Astrocyte of the hippocampus (primary cell): ENCODE results near the gene NAGPA.
"Not testable (repeated sequence)": the region's sequence is repeated elsewhere in the genome, so short reads cannot be mapped to it uniquely, and the experiment has no call there.

Experiments used
- DNase-seq: peaks from one replicate; pipeline ENCODE4 v3.0.0; 2011; ENCODE audit warnings: low read depth, low spot score

Gene NAGPA

GRCh38 chr16:5060073-5060641 lies 26.4 kb upstream of the NAGPA start:
- no peak for DNase-seq

GRCh38 chr16:5059386-5060072 lies 25.8 kb upstream of the NAGPA start:
- DNase-seq = no peak

GRCh38 chr16:5058476-5058875 lies 24.7 kb upstream of the NAGPA start:
- DNase-seq = peak; percentile 28

GRCh38 chr16:5056352-5056751 lies 22.6 kb upstream of the NAGPA start:
- peak; percentile 18 for DNase-seq

DNA sequence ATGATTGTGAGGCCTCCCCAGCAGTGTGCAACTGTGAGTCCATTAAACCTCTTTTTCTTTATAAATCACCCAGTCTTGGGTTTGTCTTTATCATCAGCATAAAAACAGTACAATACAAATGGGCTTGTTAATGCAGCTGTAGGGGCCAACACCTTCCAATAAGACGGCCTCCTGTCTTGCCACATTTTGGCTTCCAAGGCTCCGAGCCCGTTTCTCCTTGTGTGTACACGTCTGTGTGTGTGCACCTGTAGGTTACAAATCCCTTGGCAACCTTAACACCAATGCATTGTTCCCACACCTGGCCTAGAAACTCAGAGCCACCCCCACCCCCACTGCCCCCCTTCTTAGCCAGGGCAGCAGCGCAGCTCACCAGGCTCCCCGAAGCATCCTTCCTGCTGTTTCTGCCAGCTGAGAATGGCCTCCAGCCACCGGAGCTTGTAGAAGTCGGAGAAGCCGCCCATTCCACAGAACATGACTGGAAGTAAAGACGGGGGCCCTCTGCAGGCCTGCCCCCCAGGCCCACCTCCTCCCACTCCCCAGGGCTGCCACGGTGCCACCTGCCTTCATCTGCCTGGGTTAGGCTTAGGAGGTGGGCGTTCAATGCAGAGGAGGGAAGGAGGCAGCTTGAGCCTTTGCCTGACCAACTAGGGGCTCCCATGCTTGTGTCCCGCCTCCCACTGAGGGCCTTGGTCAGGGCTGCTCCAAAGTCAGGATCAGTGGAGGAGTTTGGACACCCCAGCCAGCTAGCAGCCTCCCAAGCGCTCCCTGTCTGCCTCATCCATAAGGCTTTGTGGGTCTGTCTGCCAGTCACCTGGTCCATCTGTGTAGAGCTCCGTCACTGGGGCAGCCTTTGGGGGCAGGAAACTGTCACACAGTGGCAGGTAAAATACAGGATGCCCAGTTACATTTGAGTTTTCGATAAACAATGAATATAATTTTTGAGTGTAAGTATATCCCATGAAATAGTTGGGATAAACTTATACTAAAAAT lies 21.4 kb upstream of the NAGPA start:
- no peak for DNase-seq

- no peak for DNase-seq
These were observed 13.2 kb upstream of the NAGPA start for GRCh38 chr16:5046914-5047313.

DNA sequence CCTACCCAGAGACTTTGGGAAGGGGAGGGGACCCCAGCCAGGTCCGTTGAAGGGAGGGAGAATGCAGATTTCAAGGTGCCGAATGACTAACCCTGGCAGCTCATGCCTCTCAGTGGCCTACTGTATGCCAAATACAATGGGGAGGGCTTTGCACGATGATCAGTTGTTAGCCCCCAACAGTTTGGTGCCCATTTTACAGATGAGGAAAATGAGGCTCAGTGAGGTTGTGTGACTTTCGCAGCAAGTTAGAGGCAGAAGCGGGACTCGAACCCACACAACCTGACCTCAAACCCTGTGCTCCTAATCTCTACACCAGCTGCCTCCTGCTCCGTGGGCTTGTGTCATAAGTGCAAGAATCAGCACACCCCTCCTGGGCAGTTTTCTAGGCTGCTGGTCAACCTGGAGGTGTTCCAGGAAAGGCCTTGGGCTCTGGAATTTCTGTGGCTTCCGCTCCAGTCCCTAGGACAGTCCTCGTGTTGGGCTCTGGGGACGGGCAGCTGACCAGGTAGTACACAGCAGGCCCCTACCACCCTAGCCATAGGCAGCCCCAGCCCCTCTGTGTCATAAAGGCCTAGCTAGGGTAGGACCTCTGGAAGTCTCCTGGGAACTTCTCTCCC lies 11.9 kb upstream of the NAGPA start:
- DNase-seq = no peak

- not testable (repeated sequence) for DNase-seq
These were observed 10.8 kb upstream of the NAGPA start for GRCh38 chr16:5044581-5044980.

GRCh38 chr16:5044011-5044540 lies 10.3 kb upstream of the NAGPA start:
- DNase-seq = no peak

DNA sequence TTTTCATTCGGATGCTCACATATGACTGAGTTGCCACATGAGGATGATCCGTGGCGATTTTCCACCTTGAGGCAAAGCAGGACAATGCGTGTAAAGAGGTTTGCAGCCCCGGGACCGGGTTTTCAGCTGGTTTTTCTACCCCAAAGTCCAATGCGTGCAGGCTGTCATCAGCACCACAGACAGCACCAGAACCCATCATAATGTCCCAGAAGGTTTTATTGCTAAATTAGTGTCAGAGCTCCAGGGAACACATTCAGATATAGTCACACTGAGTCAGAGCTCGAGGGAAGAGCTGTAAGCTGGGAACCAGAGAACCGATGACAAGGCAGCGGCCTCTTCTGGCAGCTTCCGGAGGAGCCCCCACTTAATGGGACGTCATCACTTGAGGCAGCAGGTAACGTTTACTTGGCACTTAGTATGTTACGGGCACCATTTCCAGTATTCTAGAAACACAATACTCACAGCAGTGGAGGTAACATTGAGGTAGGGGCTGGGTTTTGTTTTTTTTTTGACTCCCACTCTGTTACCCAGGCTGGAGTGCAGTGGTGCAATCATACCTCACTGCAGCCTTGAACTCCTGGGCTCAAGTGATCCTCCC lies 8.9 kb upstream of the NAGPA start:
- DNase-seq = peak; percentile 46

- DNase-seq = peak; percentile 90
These were observed 7.9 kb upstream of the NAGPA start for GRCh38 chr16:5041600-5042133.

DNA sequence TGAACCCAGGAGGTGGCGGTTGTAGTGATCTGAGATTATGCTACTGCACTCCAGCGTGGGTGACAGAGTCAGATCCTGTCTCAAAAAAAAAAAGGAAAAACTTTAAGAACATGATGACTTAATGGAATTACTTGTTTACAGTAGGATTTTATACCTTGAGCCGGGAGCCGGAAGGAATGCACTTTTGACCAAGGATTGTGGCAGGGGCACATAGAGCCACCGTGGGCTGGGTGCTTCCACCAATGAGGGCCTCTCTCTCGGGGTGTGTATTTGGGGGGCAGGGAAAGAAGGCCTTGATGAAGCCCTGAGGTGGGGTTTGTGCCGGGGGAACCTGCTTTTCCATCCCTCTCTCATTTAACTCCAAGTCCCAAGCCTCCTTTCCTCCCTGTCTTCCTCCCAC lies 6.7 kb upstream of the NAGPA start:
- no peak for DNase-seq

DNA sequence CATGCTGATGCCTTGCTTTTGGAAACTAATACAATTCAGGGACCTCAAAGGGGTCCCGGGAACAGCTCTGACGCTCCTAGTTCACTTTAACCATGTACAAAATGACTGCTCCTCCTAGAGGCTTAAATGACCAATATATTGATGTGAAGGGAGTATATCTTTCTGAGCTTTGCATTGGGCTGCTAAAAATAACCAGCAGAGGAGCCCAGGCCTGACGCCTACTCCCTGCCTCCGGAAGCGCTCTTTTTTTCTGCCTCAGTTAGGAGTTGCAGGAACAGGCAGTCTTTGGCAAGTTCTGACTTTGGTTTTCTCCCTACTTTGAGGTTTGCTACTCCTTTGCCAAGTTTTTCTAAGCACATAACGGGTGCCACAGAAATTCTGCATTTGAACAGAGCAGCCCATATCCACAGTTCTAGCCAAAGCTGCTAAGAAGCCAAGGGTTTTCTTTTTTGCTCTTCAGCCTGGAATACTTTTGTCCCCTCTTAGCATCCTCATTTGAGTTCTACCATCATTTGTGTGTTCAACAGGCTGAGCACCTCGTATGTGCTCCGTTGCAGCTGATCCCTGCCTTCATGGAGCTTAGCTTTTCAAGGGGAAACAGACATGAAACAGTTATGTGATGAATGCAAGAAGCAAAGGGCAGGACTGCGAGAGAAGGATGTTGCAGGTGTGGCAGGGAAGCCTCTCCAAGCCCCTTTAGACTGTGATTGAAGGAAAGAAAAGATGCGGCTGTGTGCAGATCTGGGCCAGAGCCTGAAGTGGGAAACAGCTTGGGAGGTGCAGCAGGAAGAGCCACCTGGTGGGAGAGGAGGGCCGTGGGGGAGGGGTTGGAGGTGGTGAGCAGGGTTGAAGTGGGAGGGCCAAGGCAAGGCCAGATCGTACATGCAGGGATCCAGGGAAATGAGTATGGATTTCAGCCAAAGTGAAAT lies 2.8 kb upstream of the NAGPA start:
- DNase-seq = peak; percentile 68

- no peak for DNase-seq
These were observed 2.1 kb upstream of the NAGPA start for GRCh38 chr16:5035909-5036227.

- DNase-seq = no peak
These were observed 410 bp upstream of the NAGPA start for GRCh38 chr16:5034167-5034523.

DNA sequence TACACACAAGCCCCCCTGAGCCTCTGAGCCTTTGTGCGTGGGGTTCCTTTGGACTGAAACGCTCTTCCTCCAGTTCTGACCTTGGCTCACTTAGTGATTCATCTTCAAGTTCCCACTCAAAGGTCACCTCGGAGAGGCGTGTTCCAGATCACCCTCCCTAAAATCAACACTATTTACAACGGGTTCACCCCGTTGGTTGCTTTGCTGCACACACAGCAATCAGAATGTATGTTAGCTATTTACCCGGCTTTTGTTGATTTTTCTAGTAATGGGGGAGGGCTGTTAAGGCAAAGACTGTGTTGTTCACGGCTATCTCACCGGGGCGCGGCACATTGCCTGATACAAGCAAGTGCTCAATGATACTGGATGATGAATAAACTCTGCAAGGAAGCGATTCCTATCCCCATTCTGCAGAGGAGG lies 977 bp downstream of the NAGPA start:
- no peak for DNase-seq

DNA sequence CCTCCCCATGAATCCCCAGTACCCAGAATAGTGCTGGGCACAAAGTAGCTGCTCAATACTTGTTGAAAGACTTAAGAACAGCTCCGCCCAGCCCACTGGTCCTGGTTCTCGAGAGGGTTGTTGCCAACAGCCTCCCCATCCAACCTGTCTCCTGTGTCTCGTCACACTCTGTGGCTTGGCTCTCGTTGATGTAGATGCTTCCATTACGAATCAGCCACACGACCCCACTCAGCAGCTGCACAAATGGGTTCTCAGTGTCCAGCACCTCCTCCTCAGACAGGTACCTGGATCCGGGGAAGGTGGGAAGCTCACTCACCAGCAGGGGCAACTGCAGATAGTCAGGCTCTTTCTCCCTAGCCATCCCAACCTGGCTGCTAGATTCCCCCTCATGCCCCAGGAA lies 2.1 kb downstream of the NAGPA start:
- no peak for DNase-seq

GRCh38 chr16:5030251-5030870 lies 3.4 kb downstream of the NAGPA start:
- DNase-seq = no peak

DNA sequence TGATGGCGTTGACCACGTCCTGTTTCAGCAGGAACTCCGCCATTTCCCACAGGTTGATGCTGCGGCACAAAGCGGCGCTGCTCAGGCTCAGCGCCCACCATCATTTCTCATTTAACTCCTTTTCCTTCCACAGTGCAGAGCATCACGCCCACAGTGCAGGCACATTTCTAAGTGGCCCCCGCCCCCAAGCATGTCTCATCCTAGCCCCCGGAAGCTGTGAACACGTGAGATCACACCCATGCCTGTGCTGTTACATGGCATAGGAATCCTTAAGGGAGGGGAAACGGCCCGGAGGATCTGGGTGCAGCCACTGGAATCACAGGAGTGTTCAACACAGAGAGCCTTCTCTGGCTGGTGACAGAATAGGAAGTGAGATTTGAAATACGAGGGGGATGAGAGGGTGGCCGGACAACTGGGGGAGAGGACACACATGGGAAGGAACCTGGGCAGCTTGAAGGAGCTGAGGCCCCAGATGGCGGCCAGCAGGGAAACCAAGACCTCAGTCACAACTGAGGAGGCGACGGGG lies 4.7 kb downstream of the NAGPA start:
- DNase-seq = no peak
